H1 (cell line): ENCODE results near the gene SYK. TPM values are rescaled to one million over a fixed set of nuclear protein-coding genes. Genes with fewer than 3 reads are reported as not detected.

Experiments used
- CHD7 ChIP-seq: fragments of 300-600 bp; sonication (generic); IDR thresholded peaks from 2 replicates; pipeline ENCODE4 v1.7.1; 2012; ENCODE audit warnings: low read length, moderate library complexity, mild to moderate bottlenecking, inconsistent platforms; ENCODE audit not compliant: insufficient replicate concordance
- polyA plus RNA-seq, 7 experiments: library from polyadenylated mRNA; depleted of rRNA in 3 of 7; stranded (reverse) in 5 of 7; unstranded in 2 of 7; fragments of >200 nt in 5 of 7; fragments of 200-250 nt in 2 of 7; gene quantifications; 1 replicate in 5 of 7; 2 replicates in 1 of 7; 4 replicates in 1 of 7; pipeline versions ENCODE4 v1.2.1 to v1.2.3, GENCODE V29; 2011 to 2013; ENCODE audit warnings: missing spikeins in 2 of 7, mixed read lengths in 2 of 7
- total RNA-seq: library from RNA; stranded (reverse); fragmentation: NEBNext Ultra II Directional; extraction: Animal tissue kit (Norgen Biotek cat#: 25700); gene quantifications from 2 replicates; pipeline ENCODE4 v1.2.1, GENCODE V29; 2021

SYK gene
- total and polyA plus RNA-seq, 2 of the 8 experiments (the other 6 are each of a cell fraction or from before 2014, with no cell fraction given) = 1.5 to 4.4 TPM

GRCh38 chr9:90767523-90768100 lies 34.0 kb upstream of the SYK start (continued):
- TF ChIP-seq CHD7 = no peak
- TF ChIP-seq, all 59 proteins: peak for 0
